ENCODE measurements around the gene SLC19A1. TPM values are rescaled to one million over a fixed set of nuclear protein-coding genes. Genes with fewer than 3 reads are reported as not detected.
"Not testable (repeated sequence)": the region's sequence is repeated elsewhere in the genome, so short reads cannot be mapped to it uniquely, and the experiment has no call there.

SLC19A1 gene
- total and polyA plus RNA-seq, 2 donors = 3.5 to 8.9 TPM

DNA sequence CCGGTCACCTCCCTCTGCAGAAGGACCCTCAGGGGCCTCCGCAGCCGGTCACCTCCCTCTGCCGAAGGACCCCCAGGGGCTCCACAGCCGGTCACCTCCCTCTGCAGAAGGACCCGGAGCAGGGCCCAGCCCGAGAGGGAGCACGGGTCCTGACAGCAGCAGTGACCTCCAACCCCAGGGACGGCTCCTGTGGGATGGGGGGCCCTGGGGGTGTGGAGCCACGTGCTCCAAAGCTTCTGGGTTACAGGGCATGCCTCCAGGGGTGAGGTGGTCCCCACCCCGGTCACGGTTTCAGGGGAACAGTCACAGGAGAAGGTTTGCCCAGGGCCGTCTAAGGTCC lies 40.3 kb downstream of the SLC19A1 start:
- no peak overlapping the region for H3K4me3 ChIP-seq (ENCODE audit: low read length in 2 of 2)
- peaks cover 0 to 15% of the 10 kb centered on the region in 2 donors for H3K9me3 ChIP-seq (ENCODE audit: control insufficient read depth in 2 of 2, insufficient read depth in 1 of 2, low read length in 1 of 2)
- no peaks in the 10 kb centered on the region for H3K4me1 ChIP-seq (ENCODE audit: control insufficient read depth in 2 of 2, insufficient read depth in 2 of 2, low read length in 2 of 2)
- no peaks in the 10 kb centered on the region for H3K27me3 ChIP-seq (ENCODE audit: control insufficient read depth in 2 of 2, insufficient read depth in 1 of 2, low read length in 1 of 2)
- no peak overlapping the region for H3K27ac ChIP-seq (ENCODE audit: low read depth in 1 of 2, low read length in 1 of 2)
- DNase-seq (ENCODE audit: low read depth in 6 of 9, low spot score in 9 of 9) = no peak
- WGBS = 89% methylated on average over 13 of the region's 13 CpGs
- peaks cover 5 to 9% of the 10 kb centered on the region in 2 donors for H3K36me3 ChIP-seq (ENCODE audit: control insufficient read depth in 2 of 2, insufficient read depth in 2 of 2, low read length in 1 of 2)

- not testable (repeated sequence) for H3K27ac ChIP-seq (ENCODE audit: low read depth in 1 of 2, low read length in 1 of 2); H3K27me3 ChIP-seq (ENCODE audit: control insufficient read depth in 2 of 2, insufficient read depth in 1 of 2, low read length in 1 of 2); H3K4me1 ChIP-seq (ENCODE audit: control insufficient read depth in 2 of 2, insufficient read depth in 2 of 2, low read length in 2 of 2); DNase-seq (ENCODE audit: low read depth in 6 of 9, low spot score in 9 of 9); H3K4me3 ChIP-seq (ENCODE audit: low read length in 2 of 2)
- Histone ChIP-seq H3K9me3 (ENCODE audit: control insufficient read depth in 2 of 2, insufficient read depth in 1 of 2, low read length in 1 of 2) (peaks cover 0 to 15% of the 10 kb centered on the region in 2 donors), H3K36me3 (ENCODE audit: control insufficient read depth in 2 of 2, insufficient read depth in 2 of 2, low read length in 1 of 2) (peaks cover 5 to 13% of the 10 kb centered on the region in 2 donors)
- 84% methylated on average over 17 of the region's 20 CpGs for WGBS
Observed at GRCh38 chr21:45501081-45502005, 40.9 kb downstream of the SLC19A1 start.

DNA sequence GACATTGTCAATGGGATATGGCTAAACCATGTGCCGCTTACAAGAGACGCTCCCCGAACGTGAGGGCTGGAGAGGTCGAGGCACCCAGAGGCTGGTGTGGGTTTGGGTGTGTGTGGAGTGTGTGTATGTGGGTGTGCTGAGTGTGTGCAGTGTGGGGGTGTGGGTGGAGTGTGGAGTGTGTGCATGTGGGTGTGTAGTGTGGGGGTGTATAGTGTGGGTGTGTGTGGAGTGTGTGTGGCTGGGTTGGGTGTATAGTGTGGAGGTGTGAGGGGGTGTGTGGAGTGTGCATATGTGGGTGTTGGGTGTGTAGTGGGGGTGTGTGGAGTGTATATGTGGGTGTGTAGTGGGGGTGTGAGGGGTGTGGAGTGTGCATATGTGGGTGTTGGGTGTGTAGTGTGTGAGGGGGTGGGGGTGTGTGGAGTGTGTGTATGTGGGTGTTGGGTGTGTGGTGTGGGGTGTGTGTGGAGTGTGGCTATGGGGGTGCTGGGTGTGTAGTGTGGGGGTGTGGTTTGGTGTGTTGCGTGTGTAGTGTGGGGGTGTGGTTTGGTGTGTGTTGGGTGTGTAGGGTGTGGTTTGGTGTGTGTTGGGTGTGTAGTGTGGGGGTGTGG lies 42.2 kb downstream of the SLC19A1 start:
- no peak for DNase-seq (ENCODE audit: low read depth in 6 of 9, low spot score in 9 of 9)
- Histone ChIP-seq H3K4me3 (ENCODE audit: low read length in 2 of 2) (no peak overlapping the region), H3K27ac (ENCODE audit: low read depth in 1 of 2, low read length in 1 of 2) (no peak overlapping the region), H3K27me3 (ENCODE audit: control insufficient read depth in 2 of 2, insufficient read depth in 1 of 2, low read length in 1 of 2) (no peaks in the 10 kb centered on the region), H3K36me3 (ENCODE audit: control insufficient read depth in 2 of 2, insufficient read depth in 2 of 2, low read length in 1 of 2) (peaks cover 5 to 14% of the 10 kb centered on the region in 2 donors), H3K4me1 (ENCODE audit: control insufficient read depth in 2 of 2, insufficient read depth in 2 of 2, low read length in 2 of 2) (no peaks in the 10 kb centered on the region), H3K9me3 (ENCODE audit: control insufficient read depth in 2 of 2, insufficient read depth in 1 of 2, low read length in 1 of 2) (peaks cover 1 to 15% of the 10 kb centered on the region in 2 donors)
- 87% methylated on average over 6 of the region's 6 CpGs for WGBS

GRCh38 chr21:45499201-45499750 lies 43.0 kb downstream of the SLC19A1 start:
- Histone ChIP-seq H3K4me1 (ENCODE audit: control insufficient read depth in 2 of 2, insufficient read depth in 2 of 2, low read length in 2 of 2) (no peaks in the 10 kb centered on the region), H3K36me3 (ENCODE audit: control insufficient read depth in 2 of 2, insufficient read depth in 2 of 2, low read length in 1 of 2) (peaks cover 5 to 14% of the 10 kb centered on the region in 2 donors), H3K27ac (ENCODE audit: low read depth in 1 of 2, low read length in 1 of 2) (no peak overlapping the region), H3K9me3 (ENCODE audit: control insufficient read depth in 2 of 2, insufficient read depth in 1 of 2, low read length in 1 of 2) (peaks cover 1 to 15% of the 10 kb centered on the region in 2 donors), H3K4me3 (ENCODE audit: low read length in 2 of 2) (no peak overlapping the region), H3K27me3 (ENCODE audit: control insufficient read depth in 2 of 2, insufficient read depth in 1 of 2, low read length in 1 of 2) (no peaks in the 10 kb centered on the region)
- no peak for DNase-seq (ENCODE audit: low read depth in 6 of 9, low spot score in 9 of 9)
- 94% methylated on average over 25 of the region's 25 CpGs for WGBS

- H3K36me3 ChIP-seq (ENCODE audit: control insufficient read depth in 2 of 2, insufficient read depth in 2 of 2, low read length in 1 of 2) = peaks cover 9 to 14% of the 10 kb centered on the region in 2 donors
- H3K9me3 ChIP-seq (ENCODE audit: control insufficient read depth in 2 of 2, insufficient read depth in 1 of 2, low read length in 1 of 2) = peaks cover 1 to 15% of the 10 kb centered on the region in 2 donors
- H3K27ac ChIP-seq (ENCODE audit: low read depth in 1 of 2, low read length in 1 of 2) = no peak overlapping the region
- no peak for DNase-seq (ENCODE audit: low read depth in 6 of 9, low spot score in 9 of 9)
- no peaks in the 10 kb centered on the region for H3K27me3 ChIP-seq (ENCODE audit: control insufficient read depth in 2 of 2, insufficient read depth in 1 of 2, low read length in 1 of 2)
- no peak overlapping the region for H3K4me3 ChIP-seq (ENCODE audit: low read length in 2 of 2)
- WGBS = 96% methylated on average over 9 of the region's 9 CpGs
- H3K4me1 ChIP-seq (ENCODE audit: control insufficient read depth in 2 of 2, insufficient read depth in 2 of 2, low read length in 2 of 2) = no peaks in the 10 kb centered on the region
Observed at GRCh38 chr21:45498646-45499000, 43.6 kb downstream of the SLC19A1 start.

DNA sequence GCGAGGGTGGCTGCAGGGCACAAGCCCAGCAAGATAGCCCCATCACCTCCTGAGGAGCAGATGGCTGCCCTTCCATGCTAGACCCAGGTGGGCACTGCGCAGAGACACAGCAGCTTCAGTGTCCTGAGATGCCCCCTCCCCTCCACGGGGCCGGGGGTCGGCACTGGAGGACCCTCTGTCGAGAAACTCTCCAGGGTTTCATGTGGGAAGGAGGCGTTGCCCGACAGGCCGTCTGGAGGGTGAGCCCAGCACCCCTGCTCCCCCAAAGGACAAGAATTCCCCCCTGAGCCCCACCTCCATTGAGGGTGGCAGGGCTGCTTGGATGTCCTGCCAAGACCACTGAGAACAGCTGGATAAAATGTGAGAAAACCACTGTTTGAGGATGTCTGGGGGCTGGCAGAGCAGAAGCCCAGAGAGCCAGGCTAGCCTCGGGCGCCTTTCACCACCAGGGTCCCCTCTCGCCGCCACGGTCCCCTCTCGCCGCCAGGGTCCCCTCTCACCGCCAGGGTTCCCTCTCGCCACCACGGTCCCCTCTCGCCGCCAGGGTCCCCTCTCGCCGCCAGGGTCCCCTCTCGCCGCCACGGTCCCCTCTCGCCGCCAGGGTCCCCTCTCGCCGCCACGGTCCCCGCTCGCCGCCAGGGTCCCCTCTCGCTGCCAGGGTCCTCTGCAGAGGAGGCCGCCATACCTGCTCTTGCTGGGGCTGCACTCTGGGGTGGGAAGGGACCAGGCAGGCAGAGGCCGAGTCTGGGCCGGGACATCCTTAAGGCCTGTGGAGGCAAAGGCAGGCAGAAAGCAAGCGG lies 44.2 kb downstream of the SLC19A1 start:
- no peaks in the 10 kb centered on the region for H3K27me3 ChIP-seq (ENCODE audit: control insufficient read depth in 2 of 2, insufficient read depth in 1 of 2, low read length in 1 of 2)
- no peaks in the 10 kb centered on the region for H3K4me1 ChIP-seq (ENCODE audit: control insufficient read depth in 2 of 2, insufficient read depth in 2 of 2, low read length in 2 of 2)
- WGBS = 98% methylated on average over 39 of the region's 39 CpGs
- DNase-seq (ENCODE audit: low read depth in 6 of 9, low spot score in 9 of 9) = no peak
- H3K9me3 ChIP-seq (ENCODE audit: control insufficient read depth in 2 of 2, insufficient read depth in 1 of 2, low read length in 1 of 2) = peaks cover 1 to 15% of the 10 kb centered on the region in 2 donors
- no peak overlapping the region for H3K27ac ChIP-seq (ENCODE audit: low read depth in 1 of 2, low read length in 1 of 2)
- H3K4me3 ChIP-seq (ENCODE audit: low read length in 2 of 2) = no peak overlapping the region
- peaks cover 9 to 14% of the 10 kb centered on the region in 2 donors for H3K36me3 ChIP-seq (ENCODE audit: control insufficient read depth in 2 of 2, insufficient read depth in 2 of 2, low read length in 1 of 2)

- WGBS = 98% methylated on average over 22 of the region's 22 CpGs
- Histone ChIP-seq H3K27me3 (ENCODE audit: control insufficient read depth in 2 of 2, insufficient read depth in 1 of 2, low read length in 1 of 2) (no peaks in the 10 kb centered on the region), H3K27ac (ENCODE audit: low read depth in 1 of 2, low read length in 1 of 2) (no peak overlapping the region), H3K4me3 (ENCODE audit: low read length in 2 of 2) (no peak overlapping the region), H3K4me1 (ENCODE audit: control insufficient read depth in 2 of 2, insufficient read depth in 2 of 2, low read length in 2 of 2) (no peaks in the 10 kb centered on the region), H3K36me3 (ENCODE audit: control insufficient read depth in 2 of 2, insufficient read depth in 2 of 2, low read length in 1 of 2) (peaks cover 9 to 14% of the 10 kb centered on the region in 2 donors), H3K9me3 (ENCODE audit: control insufficient read depth in 2 of 2, insufficient read depth in 1 of 2, low read length in 1 of 2) (peaks cover 1 to 15% of the 10 kb centered on the region in 2 donors)
- DNase-seq (ENCODE audit: low read depth in 6 of 9, low spot score in 9 of 9) = no peak
Observed at GRCh38 chr21:45496968-45497845, 45.0 kb downstream of the SLC19A1 start.

All from thymus (tissue), 11 donors.